ENCODE data around the gene HES3.

HES3 gene

DNA sequence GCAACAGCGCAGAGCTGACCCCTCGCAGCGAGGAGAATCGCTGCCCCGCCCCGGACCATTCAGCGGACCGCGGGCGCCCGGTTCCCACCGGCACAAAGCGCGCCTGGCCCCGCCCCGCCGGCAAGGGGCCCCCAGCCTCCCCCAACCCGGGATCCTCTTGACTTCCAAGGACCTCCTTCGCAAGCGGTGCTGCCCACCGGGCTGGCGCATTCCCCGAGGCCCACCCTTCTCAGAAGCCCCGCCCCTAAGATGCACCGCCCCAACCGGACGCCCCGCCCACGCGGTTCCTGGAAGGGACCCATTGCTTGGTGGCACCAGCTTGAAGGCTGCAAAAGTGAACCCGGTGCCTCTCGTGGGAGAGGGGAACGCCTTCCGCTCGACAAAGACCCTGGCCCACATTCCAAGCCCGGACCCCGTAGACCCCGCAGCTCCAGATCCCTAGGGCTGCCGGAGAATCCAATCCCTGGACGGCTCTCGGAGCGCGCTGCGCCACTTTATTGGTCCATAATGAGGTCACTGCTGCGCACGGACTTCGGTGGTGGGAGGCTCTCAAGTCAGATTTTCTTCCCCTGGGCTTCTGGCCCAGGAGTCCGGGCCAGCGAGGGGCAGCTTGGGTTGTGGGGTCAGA is 2.0 kb downstream of the HES3 start:
- peaks cover 38% of the 10 kb centered on the region for H3K4me1 ChIP-seq (ENCODE audit: control insufficient read depth, insufficient read depth, low read length)
- H3K4me3 ChIP-seq (ENCODE audit: insufficient read depth, low read depth, low read length) = peak overlapping the region; percentile 61
- peak overlapping the region; percentile 22 for H3K27ac ChIP-seq (ENCODE audit: insufficient read depth, low read depth, low read length, poor library complexity, severe bottlenecking)

DNA sequence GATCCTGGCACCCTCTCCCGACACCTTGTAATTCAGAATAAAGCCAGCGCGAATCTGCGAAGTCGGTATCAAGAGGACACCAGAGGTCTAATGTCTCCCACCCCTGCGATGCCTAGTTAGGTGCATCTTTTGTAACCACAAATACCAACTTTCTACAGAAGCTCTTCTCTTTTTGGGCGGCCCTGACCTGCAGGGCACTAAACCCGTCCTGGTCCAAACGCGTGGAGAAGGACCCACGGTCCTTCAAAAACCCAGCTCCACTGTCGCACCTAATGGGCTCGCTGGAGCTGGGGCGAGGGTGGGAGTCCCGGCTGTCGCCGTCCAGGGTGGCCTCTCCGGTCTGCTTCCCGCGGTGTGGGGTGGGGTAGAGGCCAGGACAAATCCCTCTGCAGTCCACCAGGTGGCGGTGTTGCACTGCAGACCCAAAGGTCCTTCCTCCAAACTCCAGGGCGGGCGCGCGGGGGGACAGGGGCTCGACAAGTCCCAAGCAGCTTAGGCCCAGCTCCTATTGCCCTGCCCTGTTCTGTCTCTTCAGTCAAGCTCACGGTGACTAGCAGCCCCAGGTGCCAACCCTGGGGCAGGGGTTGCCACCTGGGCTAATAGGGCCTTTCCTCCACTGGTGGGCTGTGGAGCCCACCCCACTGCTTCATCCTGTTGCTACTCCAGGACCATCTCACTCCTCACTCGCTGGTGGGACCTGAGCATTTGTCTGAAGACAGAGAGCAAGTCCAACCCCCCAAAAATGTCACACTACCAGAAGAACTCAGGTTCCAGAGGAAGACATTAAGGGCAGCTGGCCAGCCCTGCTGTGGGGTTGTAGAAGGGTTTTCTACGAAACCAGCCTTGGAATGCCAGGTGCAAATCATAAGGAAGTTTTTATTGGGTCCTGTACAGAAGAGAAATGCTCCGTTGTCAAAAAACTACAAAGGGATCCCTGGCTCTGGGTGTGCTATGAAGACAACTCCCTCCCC is 2.8 kb downstream of the HES3 start:
- Histone ChIP-seq H3K27me3 (ENCODE audit: control insufficient read depth, insufficient read depth, low read length, poor library complexity, severe bottlenecking) (peaks cover 72% of the 10 kb centered on the region), H3K36me3 (ENCODE audit: control insufficient read depth, insufficient read depth, low read length) (no peaks in the 10 kb centered on the region), H3K9me3 (ENCODE audit: control insufficient read depth, low read length) (no peaks in the 10 kb centered on the region), H3K4me3 (ENCODE audit: insufficient read depth, low read depth, low read length) (peak overlapping the region; percentile 61), H3K4me1 (ENCODE audit: control insufficient read depth, insufficient read depth, low read length) (peaks cover 31% of the 10 kb centered on the region), H3K27ac (ENCODE audit: insufficient read depth, low read depth, low read length, poor library complexity, severe bottlenecking) (peak overlapping the region; percentile 22)
- WGBS, 2 experiments = 14% methylated on average over 30 of the region's 30 CpGs

More for the DNA sequence above, 2.0 kb downstream of the HES3 start:
- 2% methylated on average over 49 of the region's 49 CpGs for WGBS, 2 experiments
- H3K36me3 ChIP-seq (ENCODE audit: control insufficient read depth, insufficient read depth, low read length) = no peaks in the 10 kb centered on the region
- H3K9me3 ChIP-seq (ENCODE audit: control insufficient read depth, low read length) = no peaks in the 10 kb centered on the region
- H3K27me3 ChIP-seq (ENCODE audit: control insufficient read depth, insufficient read depth, low read length, poor library complexity, severe bottlenecking) = peaks cover 71% of the 10 kb centered on the region

DNA sequence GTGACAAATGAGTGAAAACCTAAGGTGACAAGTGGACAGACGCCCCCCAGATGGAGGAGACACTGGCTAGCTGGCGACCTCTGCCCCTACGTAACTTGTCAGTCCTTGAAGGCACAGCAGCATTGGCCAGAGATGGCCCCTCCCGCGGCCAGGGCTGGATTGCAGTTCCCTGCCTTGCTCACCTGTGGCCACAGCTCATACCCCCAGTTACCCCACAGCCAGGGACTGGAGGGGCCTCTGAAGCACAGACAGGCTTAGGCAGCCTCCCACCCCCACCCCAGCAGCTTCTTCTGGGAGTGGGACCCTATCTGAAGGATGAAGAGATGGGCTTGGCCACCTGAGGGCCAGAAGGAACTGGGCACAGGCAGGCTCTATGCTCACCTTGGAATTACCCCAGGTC is 3.7 kb downstream of the HES3 start:
- H3K36me3 ChIP-seq (ENCODE audit: control insufficient read depth, insufficient read depth, low read length) = no peaks in the 10 kb centered on the region
- no peak overlapping the region for H3K4me3 ChIP-seq (ENCODE audit: insufficient read depth, low read depth, low read length)
- 81 to 88% methylated on average over 5 of the region's 5 CpGs for WGBS, 2 experiments
- H3K4me1 ChIP-seq (ENCODE audit: control insufficient read depth, insufficient read depth, low read length) = peaks cover 31% of the 10 kb centered on the region
- no peak overlapping the region for H3K27ac ChIP-seq (ENCODE audit: insufficient read depth, low read depth, low read length, poor library complexity, severe bottlenecking)
- H3K27me3 ChIP-seq (ENCODE audit: control insufficient read depth, insufficient read depth, low read length, poor library complexity, severe bottlenecking) = peaks cover 67% of the 10 kb centered on the region
- no peaks in the 10 kb centered on the region for H3K9me3 ChIP-seq (ENCODE audit: control insufficient read depth, low read length)

DNA sequence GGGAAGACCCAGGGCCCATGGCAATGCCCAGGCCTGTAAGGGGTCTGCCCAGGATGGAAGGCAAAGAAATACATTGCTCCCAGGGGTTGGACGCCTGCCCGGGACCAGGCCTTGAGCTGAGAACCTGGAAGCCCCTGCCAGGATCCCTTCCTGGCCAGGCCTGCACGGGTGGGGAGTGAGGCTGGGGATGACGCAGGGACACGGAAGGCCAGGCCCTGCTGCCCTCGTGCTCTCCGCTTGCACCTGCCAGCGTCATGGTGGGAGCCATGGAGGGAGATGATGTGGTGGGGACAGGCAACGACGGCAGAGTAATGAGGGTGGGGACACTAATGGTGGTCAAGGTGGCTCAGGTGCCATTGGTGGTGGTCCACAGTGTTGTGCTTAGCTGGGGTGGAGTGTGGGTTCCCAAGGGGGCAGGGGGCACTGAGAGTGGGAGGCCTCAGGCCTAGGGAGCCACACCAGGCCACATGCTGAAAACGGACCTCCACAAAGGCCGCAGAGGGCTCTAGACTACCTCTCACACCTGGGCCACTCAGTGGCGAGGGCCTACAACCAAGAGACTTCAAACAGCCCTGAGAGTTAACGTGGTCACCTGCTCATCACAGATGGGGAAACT is 4.3 kb downstream of the HES3 start:
- peaks cover 26% of the 10 kb centered on the region for H3K4me1 ChIP-seq (ENCODE audit: control insufficient read depth, insufficient read depth, low read length)

GRCh38 chr1:6248932-6249738 is 5.2 kb downstream of the HES3 start:
- peaks cover 20% of the 10 kb centered on the region for H3K4me1 ChIP-seq (ENCODE audit: control insufficient read depth, insufficient read depth, low read length)
- no peaks in the 10 kb centered on the region for H3K9me3 ChIP-seq (ENCODE audit: control insufficient read depth, low read length)
- 7% methylated on average over 96 of the region's 96 CpGs for WGBS, 2 experiments
- no peak overlapping the region for H3K4me3 ChIP-seq (ENCODE audit: insufficient read depth, low read depth, low read length)
- H3K27ac ChIP-seq (ENCODE audit: insufficient read depth, low read depth, low read length, poor library complexity, severe bottlenecking) = no peak overlapping the region
- peaks cover 52% of the 10 kb centered on the region for H3K27me3 ChIP-seq (ENCODE audit: control insufficient read depth, insufficient read depth, low read length, poor library complexity, severe bottlenecking)
- H3K36me3 ChIP-seq (ENCODE audit: control insufficient read depth, insufficient read depth, low read length) = peaks cover 6% of the 10 kb centered on the region

More for the DNA sequence above, 4.3 kb downstream of the HES3 start:
- Histone ChIP-seq H3K9me3 (ENCODE audit: control insufficient read depth, low read length) (no peaks in the 10 kb centered on the region), H3K36me3 (ENCODE audit: control insufficient read depth, insufficient read depth, low read length) (no peaks in the 10 kb centered on the region), H3K4me3 (ENCODE audit: insufficient read depth, low read depth, low read length) (no peak overlapping the region), H3K27ac (ENCODE audit: insufficient read depth, low read depth, low read length, poor library complexity, severe bottlenecking) (no peak overlapping the region), H3K27me3 (ENCODE audit: control insufficient read depth, insufficient read depth, low read length, poor library complexity, severe bottlenecking) (peaks cover 61% of the 10 kb centered on the region)
- 89 to 91% methylated on average over 14 of the region's 14 CpGs for WGBS, 2 experiments

GRCh38 chr1:6249739-6250689 is 6.0 kb downstream of the HES3 start:
- peaks cover 6% of the 10 kb centered on the region for H3K36me3 ChIP-seq (ENCODE audit: control insufficient read depth, insufficient read depth, low read length)
- H3K9me3 ChIP-seq (ENCODE audit: control insufficient read depth, low read length) = no peaks in the 10 kb centered on the region
- peaks cover 20% of the 10 kb centered on the region for H3K4me1 ChIP-seq (ENCODE audit: control insufficient read depth, insufficient read depth, low read length)
- 22 to 23% methylated on average over 69 of the region's 71 CpGs for WGBS, 2 experiments
- H3K27ac ChIP-seq (ENCODE audit: insufficient read depth, low read depth, low read length, poor library complexity, severe bottlenecking) = no peak overlapping the region
- no peak overlapping the region for H3K4me3 ChIP-seq (ENCODE audit: insufficient read depth, low read depth, low read length)
- H3K27me3 ChIP-seq (ENCODE audit: control insufficient read depth, insufficient read depth, low read length, poor library complexity, severe bottlenecking) = peaks cover 45% of the 10 kb centered on the region

DNA sequence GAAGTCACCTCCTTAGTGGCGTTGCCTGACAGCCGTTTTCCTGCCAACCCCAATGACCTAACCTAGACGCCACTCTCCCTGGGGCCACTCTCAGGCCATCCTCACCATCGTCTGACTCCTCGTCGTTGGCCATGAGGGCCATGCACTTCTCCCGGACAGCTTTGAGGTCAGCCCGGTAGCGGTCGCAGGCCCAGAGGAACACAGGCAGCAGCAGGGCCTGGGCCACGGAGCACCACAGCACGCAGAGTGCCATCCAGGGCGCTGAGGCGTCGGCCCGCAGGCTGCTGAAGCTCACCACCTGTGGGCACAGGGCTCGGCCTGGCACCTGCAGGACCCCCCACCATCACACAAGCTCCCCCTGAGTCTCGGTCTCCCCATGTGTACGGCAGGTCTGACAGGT is 7.3 kb downstream of the HES3 start:
- 92 to 94% methylated on average over 19 of the region's 19 CpGs for WGBS, 2 experiments
- H3K4me1 ChIP-seq (ENCODE audit: control insufficient read depth, insufficient read depth, low read length) = peaks cover 19% of the 10 kb centered on the region
- no peak overlapping the region for H3K4me3 ChIP-seq (ENCODE audit: insufficient read depth, low read depth, low read length)
- H3K9me3 ChIP-seq (ENCODE audit: control insufficient read depth, low read length) = no peaks in the 10 kb centered on the region
- H3K36me3 ChIP-seq (ENCODE audit: control insufficient read depth, insufficient read depth, low read length) = peaks cover 6% of the 10 kb centered on the region
- peaks cover 45% of the 10 kb centered on the region for H3K27me3 ChIP-seq (ENCODE audit: control insufficient read depth, insufficient read depth, low read length, poor library complexity, severe bottlenecking)
- no peak overlapping the region for H3K27ac ChIP-seq (ENCODE audit: insufficient read depth, low read depth, low read length, poor library complexity, severe bottlenecking)

GRCh38 chr1:6251681-6252373 is 7.8 kb downstream of the HES3 start:
- peaks cover 13% of the 10 kb centered on the region for H3K4me1 ChIP-seq (ENCODE audit: control insufficient read depth, insufficient read depth, low read length)
- H3K27ac ChIP-seq (ENCODE audit: insufficient read depth, low read depth, low read length, poor library complexity, severe bottlenecking) = no peak overlapping the region
- H3K9me3 ChIP-seq (ENCODE audit: control insufficient read depth, low read length) = no peaks in the 10 kb centered on the region
- peaks cover 6% of the 10 kb centered on the region for H3K36me3 ChIP-seq (ENCODE audit: control insufficient read depth, insufficient read depth, low read length)
- whole genome bisulfite sequencing, 2 experiments = 88 to 89% methylated on average over 15 of the region's 15 CpGs
- H3K4me3 ChIP-seq (ENCODE audit: insufficient read depth, low read depth, low read length) = no peak overlapping the region
- peaks cover 45% of the 10 kb centered on the region for H3K27me3 ChIP-seq (ENCODE audit: control insufficient read depth, insufficient read depth, low read length, poor library complexity, severe bottlenecking)
